ENCODE results near the gene ABCA4. TPM values are rescaled to one million over a fixed set of nuclear protein-coding genes. Genes with fewer than 3 reads are reported as not detected.

ABCA4 gene
- total RNA-seq, 1 experiment from 2014 or later: not detected

DNA sequence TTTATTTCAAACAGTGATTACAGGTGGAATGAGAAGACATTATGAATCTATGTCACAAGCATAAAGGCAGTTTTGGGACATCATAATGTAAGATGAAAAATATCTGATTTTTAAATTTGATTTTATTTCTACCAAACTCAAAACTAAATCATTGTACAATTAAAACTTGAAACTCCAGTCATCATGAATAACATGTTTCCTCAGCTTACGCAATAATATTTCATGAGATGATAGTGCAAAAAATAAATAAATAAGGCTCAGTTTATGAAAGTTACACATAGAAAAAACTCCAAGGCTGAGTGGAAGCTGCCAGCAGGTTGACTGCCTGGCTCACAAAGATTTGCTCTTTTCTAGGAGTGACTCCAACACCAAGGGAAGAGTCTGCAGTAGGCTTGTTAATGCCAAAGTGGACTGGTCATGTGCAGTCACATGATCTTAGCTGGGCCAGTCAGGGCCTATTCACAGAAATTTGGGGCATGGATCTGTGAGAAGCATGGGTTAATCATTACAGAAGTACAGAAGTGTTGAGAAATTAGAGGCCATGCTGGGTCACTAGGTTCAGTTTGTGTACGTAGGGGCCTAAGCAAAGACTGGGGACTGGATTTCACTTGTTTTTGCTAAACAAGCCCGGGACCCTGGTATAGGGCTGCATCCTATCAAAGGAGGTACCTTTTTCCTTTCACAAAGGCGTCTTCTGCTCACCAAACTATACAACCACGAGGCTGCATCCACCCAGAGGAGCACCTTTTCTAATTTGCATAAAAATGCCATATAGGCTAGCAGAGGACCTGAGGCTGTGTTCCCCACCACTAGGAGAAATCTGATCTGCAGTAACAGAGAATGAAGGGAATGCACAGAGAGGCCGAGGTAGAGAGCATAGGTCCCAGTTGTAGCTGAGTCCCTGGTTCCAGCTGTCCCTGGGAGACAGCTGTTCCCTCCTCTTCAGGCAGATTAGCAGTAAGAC is 4.9 kb upstream of the ABCA4 start:
- DNase-seq (ENCODE audit: low read depth): peak; percentile 58
- in situ Hi-C loops (cut with HindIII; ENCODE audit: low pct_unique_long_range_greater_than_20kb, low sequenced_read_pairs): no loop called here

DNA sequence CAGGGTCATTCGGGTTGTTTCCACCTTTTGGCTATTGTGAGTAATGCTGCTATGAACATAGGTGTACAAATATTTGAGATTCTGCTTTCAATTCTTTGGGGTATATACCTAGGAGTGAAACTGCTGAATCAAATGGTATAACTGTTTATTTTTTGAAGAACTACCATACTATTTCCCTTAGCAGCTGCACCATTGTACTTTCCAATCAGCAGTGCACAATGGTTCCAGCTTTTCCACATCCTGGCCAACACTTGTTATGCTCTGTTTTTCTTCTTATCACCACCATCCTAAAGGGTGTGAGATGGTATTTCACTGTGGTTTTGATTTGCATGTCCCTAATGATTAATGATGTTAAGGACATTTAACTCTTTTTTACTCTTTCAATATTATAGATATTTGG is 3.6 kb upstream of the ABCA4 start:
- no peak for DNase-seq (ENCODE audit: low read depth)
- in situ Hi-C loops (cut with HindIII; ENCODE audit: low pct_unique_long_range_greater_than_20kb, low sequenced_read_pairs): no loop called here

DNA sequence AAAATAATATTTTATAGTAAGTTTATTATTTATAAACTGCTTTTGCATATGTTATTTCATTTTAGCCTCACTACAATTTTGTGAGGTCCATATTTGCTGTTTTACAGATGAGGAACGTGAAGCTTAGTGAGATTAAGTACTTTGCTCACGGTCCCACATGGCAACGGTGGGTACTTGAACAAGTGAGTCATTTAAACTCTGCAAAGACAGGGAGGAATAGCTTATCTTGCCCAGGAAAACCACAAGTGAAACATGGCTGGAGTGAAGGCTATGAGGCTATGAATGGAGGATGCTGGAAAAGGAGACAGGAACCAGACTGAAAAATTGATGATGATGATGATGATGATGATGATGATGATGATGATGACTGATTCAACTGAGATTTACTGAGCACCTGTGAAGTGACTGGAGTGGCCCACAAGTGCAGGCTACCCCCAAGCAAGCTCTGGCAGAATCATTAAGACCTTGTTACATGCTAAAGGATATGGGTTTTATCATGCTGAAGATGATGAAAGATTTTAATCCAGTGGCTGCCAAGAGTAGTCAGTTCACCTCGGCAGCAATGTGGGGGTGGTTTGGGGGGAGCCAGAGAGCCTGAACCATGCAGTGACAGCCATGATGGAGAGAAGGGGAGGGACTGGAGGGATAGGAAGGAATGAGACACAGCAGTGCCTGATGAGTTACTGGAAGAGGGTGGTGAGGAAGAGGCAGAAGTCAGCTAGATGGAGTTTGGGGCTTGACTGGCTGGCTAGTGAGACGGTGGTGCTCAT is 1.4 kb upstream of the ABCA4 start:
- DNase-seq (ENCODE audit: low read depth): no peak

DNA sequence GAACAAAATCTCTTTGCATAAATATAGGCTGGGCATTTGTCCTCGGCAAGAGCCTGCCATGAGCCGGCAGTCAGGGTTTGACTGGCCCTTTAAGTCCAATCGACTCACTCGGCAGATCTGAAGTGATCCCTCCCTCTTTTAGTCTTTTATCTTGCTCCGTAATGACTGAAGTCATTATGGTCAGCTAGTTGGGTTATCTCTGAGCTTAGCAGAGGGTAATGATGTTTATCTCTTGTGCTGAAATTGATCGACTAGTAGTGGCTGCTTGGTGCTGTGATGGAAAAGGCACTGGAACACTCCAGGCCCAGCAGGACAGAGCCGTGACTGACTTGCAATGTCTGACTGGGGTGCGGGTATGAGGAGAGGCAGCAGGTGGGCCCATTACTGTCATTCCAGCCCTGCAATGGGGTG is 468 bp upstream of the ABCA4 start:
- in situ Hi-C loops (cut with HindIII; ENCODE audit: low pct_unique_long_range_greater_than_20kb, low sequenced_read_pairs): no loop called here

More for the DNA sequence above, 1.4 kb upstream of the ABCA4 start:
- in situ Hi-C loops (cut with HindIII; ENCODE audit: low pct_unique_long_range_greater_than_20kb, low sequenced_read_pairs): no loop called here

DNA sequence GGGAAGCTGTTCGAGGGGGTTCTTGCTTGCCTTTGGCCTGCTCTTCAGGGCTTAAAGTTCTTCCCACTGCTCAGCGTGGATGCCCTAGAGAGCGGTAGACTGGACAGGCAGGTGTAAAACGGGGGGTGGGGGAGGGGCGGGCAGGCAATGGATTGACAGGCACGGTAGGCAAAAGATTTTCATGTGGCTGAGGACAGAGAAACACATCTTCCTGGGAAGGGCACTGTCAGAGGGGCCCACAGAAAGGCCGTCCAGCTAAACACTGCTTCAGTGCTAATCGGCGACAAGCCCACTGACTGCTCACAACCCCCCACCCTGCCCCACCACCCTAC is 412 bp downstream of the ABCA4 start:
- in situ Hi-C loops (cut with HindIII; ENCODE audit: low pct_unique_long_range_greater_than_20kb, low sequenced_read_pairs): no loop called here
- no peak for DNase-seq (ENCODE audit: low read depth)

More for the DNA sequence above, 468 bp upstream of the ABCA4 start:
- no peak for DNase-seq (ENCODE audit: low read depth)

DNA sequence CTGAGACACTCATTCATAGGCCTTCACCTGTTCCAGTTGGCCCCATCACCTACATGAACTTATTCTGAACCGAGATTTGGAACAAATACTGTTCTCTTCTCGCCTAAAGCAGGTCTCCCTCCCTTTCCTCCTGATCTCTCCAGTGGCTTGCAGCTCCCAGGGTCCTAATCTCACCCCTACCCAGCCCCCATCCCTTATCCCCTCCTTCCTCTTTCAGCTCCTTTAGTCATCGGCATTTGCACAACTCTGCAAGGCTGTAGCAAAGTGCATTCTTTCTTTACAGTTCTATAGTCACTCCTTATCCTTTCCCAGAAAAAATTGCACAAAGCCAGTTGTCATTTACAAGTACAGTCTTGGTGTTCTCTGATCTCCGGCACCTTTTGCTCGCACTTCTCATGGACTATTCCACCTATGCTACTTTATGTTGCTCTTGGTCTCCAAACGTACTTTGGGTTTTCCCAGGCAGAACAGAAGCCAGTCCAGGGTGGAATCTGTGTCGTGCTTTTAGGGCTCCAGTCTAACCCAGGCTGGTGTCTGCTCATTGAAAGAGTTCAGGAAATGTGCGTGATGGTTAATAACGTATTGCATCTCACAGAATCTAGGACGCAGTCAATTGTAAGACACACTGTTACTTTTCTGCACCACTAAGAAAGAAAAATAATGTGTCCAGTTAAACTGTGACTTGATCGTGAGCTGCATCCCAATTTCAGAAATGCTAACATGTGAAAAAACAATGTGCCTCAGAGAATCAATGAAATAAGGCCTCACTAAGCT is 965 bp downstream of the ABCA4 start:
- in situ Hi-C loops (cut with HindIII; ENCODE audit: low pct_unique_long_range_greater_than_20kb, low sequenced_read_pairs): no loop called here
- DNase-seq (ENCODE audit: low read depth): no peak

DNA sequence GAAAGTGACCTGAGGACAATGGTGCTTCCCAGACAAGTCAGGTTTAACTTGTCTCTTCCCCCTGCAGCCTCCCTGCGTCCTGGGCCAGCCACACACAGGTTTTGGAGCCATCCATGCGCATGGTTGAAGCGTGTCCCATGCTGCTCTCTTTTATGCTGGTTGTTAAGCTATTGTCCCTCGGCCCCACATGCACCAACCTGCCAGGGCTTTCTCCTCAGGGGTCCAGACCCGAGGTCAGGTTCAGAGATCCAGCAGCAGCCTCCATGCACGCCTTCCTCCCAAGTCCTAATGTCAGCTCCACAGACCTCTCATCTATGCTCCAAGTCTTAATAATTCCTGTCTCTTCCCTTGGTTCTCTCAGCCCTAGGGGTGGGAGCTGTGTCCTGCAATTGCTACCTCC is 1.6 kb downstream of the ABCA4 start:
- DNase-seq (ENCODE audit: low read depth): no peak
- in situ Hi-C loops (cut with HindIII; ENCODE audit: low pct_unique_long_range_greater_than_20kb, low sequenced_read_pairs): no loop called here

DNA sequence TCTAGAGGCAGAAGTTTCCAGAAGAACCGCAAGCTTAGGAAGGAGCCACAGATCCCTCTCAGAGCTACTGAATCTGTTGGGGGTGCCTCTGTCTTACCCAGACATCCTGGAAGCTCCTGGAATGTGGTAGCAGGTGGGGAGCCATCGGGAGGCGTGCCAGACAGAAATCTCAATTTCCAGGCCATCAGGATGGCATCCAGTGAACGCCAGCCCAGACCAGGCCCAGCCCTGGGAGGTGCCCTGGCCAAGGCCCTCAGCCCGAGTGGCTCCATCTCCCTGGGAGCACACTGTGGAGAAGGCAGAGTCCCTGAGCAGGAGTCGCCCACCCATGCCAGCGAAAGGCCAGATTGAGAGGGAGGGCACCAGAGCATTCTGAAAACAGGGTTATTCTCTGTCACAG is 2.5 kb downstream of the ABCA4 start:
- no peak for DNase-seq (ENCODE audit: low read depth)
- in situ Hi-C loops (cut with HindIII; ENCODE audit: low pct_unique_long_range_greater_than_20kb, low sequenced_read_pairs): no loop called here

DNA sequence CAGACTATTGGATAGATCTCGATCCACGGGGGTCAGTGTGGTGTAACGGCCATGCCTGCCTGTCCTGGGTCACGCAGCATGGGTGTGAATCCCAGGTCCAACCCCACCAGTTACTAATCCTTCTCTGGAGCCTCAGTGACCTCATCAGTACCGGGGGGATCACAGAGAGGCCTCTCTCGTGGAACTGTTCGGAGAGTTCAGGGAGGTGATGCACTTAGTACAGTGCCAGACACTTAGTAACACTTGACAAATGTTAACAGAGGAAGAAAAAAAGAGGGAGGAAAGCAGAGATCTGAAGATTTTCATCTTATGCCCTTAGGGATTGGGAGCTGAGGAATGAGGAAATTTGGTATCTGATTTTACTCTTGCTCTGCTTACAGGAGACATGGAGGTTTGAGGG is 2.9 kb downstream of the ABCA4 start:
- in situ Hi-C loops (cut with HindIII; ENCODE audit: low pct_unique_long_range_greater_than_20kb, low sequenced_read_pairs): no loop called here
- DNase-seq (ENCODE audit: low read depth): no peak

DNA sequence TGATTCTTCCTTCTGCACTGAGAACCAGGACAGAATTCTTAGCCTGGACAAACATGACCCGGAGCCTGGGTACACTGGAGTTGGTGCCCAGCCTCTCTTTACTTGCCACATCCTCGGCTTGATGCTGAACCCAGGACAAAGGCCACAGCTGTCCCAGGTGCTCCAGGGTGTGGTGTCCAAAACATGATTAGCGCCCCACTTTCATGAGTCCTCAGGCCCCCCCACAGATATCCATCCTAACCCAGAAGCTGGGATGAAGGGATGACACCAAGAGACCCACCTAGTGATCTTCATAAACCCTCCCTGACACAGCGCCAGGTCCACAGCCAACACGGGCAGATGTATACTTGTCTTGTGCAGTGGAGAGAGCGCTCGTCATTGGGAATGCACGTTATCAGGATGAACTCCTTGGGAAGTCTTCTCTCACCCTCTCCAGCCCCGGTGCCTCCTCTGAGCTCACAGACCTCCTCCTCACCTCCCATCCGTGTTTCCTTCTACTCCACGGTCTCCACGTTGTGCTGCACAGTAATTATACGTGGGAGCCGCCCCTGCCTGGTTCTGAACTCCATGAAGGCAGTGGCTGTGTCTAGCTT is 3.6 kb downstream of the ABCA4 start:
- no peak for DNase-seq (ENCODE audit: low read depth)
- in situ Hi-C loops (cut with HindIII; ENCODE audit: low pct_unique_long_range_greater_than_20kb, low sequenced_read_pairs): no loop called here

DNA sequence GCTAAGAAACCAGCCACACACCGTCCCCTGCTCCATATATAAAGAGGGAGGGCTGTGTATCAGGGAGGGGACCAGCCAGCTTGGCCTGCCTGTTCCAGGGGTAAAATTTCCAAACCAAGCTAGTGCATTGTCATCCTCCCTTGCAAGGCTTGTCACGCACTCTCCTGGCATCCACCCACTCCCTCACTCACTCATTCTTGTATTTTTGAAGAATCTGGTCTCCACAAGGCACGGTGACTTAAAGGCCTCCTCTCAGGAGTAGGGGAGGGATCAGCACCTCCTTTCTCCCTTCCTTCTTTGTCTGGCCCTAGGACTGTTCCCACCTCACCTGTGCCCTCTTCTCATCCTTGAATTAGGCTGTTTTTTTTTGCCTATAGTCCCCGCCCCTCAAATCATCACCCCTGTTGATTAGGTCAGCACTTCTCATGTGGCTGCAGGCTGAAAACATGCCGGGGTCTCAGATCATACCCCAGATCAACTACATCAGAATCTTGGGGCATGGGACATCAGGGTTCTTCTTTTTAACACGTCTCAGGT is 5.0 kb downstream of the ABCA4 start:
- DNase-seq (ENCODE audit: low read depth): no peak
- in situ Hi-C loops (cut with HindIII; ENCODE audit: low pct_unique_long_range_greater_than_20kb, low sequenced_read_pairs): no loop called here

DNA sequence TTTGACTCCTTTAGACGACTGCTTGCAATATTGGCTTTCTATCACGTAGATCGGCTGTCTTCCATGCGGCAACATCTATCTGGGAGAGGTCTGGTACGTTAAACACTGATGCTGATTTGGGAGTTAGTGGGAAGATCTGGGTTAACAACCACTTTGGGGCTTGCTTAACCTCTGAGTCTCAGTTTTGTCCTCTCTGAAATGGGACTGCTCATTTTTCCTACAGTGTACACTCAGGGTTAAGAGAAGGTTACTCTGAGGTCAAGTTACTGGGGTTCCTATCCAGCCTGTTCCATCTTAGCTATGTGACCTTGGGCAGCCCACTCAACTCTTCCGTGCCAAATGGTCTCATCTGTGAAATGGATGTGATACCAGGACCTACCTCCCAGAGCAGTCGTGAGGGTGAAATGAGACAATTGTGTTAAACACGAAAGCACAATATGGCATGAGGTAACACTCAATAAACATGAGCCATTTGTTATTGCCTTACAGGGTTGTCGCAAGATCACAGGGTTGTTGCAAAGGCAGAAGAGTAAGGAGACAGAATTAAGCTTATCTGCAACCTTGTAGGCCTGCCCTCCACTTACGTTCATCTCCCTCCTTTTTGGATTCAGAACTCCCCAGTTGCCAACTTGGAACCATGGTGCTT is 5.6 kb downstream of the ABCA4 start:
- DNase-seq (ENCODE audit: low read depth): no peak
- in situ Hi-C loops (cut with HindIII; ENCODE audit: low pct_unique_long_range_greater_than_20kb, low sequenced_read_pairs): no loop called here

DNA sequence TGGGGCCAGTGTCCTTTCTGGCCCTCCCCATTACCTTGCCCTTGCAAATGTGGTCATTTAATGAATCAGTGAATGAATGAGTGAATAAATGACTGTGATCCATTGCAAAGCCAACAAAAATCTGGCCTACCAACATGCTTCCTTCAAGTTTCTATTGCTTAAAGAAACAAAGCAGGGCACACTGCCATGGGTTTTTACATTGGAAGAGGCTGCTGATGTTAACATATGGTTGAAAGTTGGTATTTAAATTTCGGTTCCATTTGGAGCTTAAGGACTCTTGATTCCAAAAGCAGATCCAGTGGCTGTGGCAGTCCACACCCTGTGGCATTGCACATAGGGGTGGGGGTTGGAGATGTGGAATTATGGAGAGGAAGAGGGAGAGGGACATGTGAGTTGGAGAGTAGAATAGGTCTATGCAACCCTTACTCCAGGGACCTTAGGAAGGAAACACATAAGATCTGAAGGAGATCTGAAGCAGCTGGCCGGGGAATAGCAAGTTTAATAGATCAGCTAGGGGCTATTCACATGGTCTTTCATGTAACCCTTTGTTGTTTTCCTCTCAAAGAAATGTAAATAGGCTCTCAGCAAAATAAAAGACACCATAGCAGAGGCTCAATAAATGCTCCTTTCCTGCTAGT is 7.2 kb downstream of the ABCA4 start:
- DNase-seq (ENCODE audit: low read depth): no peak
- in situ Hi-C loops (cut with HindIII; ENCODE audit: low pct_unique_long_range_greater_than_20kb, low sequenced_read_pairs): no loop called here

DNA sequence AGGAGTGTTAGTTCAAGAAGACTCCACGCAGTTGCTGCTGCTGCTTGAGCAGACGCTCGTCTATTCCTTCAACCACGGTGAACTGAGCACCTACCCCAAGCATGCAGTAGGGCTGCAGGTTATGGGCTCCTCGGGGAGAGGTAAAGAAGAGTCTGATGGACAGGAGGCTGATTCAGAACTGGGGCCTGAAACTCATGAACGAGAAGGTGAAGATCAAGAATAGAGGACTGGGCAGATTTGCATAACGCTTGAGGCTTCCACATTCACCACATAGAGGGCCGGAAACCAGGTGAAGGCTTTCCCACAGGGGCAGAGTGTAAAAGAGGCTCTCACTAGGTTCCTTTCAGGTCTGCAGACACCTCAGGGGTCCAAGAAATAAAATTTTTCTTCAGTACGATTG is 9.1 kb downstream of the ABCA4 start:
- in situ Hi-C loops (cut with HindIII; ENCODE audit: low pct_unique_long_range_greater_than_20kb, low sequenced_read_pairs): no loop called here

DNA sequence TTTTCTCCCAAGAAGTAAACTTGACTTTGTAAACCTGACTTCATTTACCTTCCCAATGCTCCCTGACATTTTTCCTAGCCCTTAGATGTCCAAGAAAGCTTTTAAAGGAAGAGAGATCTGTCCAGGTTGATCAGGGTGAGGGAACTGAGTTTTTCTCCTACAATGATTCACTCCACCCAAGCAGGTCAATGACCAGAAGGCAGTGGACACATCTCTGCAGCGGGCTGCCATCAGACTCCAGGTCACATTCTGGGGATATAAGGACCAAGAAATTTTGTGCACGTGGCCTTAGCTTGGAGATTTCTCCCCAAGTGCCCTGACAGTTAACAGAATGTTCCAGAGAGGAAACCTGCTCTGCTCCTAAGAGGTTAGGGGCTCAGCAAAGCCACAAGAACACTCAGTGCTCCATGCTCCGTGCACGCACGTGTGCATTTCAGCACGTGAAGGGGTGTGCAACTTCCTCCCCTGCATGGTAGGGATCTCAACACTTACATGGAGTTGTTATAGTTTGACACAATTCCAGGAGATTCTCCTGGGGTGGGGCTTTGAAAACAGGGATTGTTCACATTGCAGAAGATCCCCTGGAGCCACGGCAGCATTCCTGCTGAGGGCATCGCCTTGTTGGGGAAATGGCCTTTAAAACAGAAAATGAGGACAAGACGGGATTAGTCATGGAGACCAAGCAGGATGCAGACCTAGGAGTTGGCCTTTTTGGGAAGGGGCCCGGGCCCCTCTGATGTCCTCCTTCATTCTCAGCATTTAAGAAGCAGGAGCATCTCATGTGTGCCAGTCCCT is 9.8 kb downstream of the ABCA4 start:
- DNase-seq (ENCODE audit: low read depth): no peak
- in situ Hi-C loops (cut with HindIII; ENCODE audit: low pct_unique_long_range_greater_than_20kb, low sequenced_read_pairs): no loop called here

More for the DNA sequence above, 9.1 kb downstream of the ABCA4 start:
- DNase-seq (ENCODE audit: low read depth): no peak

DNA sequence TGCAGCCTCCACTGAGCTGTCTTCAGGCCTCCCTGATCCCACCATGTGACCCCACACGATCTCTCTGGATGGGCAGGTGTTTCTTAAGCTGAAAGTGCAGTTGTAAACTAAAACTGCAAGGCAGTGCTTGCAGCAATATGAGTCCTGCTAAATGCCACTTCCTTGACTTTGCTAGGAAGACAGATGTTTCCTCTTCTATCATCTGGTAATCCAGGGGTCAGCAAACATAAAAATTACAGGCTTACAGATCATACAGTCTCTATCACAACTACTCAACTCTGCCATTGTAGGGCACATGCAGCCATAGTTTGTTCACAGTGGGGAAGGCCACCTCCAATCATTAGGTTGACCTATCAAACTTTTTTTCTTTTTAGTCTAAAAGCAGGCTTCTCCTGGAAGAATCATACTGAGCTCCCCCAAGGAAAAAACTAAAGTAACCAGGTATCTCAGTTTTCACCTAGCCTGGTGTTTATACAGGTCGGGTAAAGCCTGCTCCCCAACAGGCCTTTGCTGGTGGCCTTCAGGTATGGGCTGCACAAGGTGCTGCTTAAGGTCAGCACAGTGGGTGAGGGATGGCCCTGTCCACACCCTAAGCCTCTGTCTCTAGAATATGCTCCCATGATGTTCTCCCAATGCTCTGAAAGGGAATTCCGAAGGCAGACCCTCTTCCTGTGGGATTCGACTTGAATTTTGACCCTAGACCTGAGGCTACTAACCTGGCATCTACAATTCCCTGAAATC is 10.8 kb downstream of the ABCA4 start:
- in situ Hi-C loops (cut with HindIII; ENCODE audit: low pct_unique_long_range_greater_than_20kb, low sequenced_read_pairs): no loop called here
- no peak for DNase-seq (ENCODE audit: low read depth)
